Endothelial cell of umbilical vein (primary cell): Measurements from ENCODE around the gene NOX5. TPM values are rescaled to one million over a fixed set of nuclear protein-coding genes. Genes with fewer than 3 reads are reported as not detected.

Experiments
- BruUV-seq: library from RNA; stranded (reverse); fragments of 400-500 nt; replicated peaks from 2 replicates; lab custom pipeline; 2021; lab: Mats Ljungman, UMichigan
- CTCF ChIA-PET: fragments of 300-600, 350-600 bp; sonication (Branson Sonifier 250); formaldehyde crosslinking; loops from one replicate; lab custom pipeline; 2021; ENCODE audit warnings: antibody characterized with exemption, inconsistent platforms; lab: Charles Lee
- POLR2A ChIA-PET: fragments of 300-600, 350-600 bp; sonication (Branson Sonifier 250); formaldehyde crosslinking; loops from one replicate; lab custom pipeline; 2021; ENCODE audit warnings: antibody characterized with exemption, inconsistent platforms; lab: Charles Lee
- DNase-seq: peaks from one replicate; pipeline ENCODE4 v3.0.0-alpha.2; 2011; ENCODE audit warnings: low read depth, low spot score
- FAIRE-seq: peaks from 2 replicates; lab custom pipeline; 2011; peaks lifted over from hg19 to GRCh38; lab: Jason Lieb, UNC
- H2AFZ ChIP-seq: 2 replicates; pipeline ENCODE4 v1.6.0; 2012; ENCODE audit warnings: low read depth, low read length, control low read depth, inconsistent platforms
- H3K27ac ChIP-seq: 2 replicates; pipeline ENCODE4 v1.5.1; 2011; ENCODE audit warnings: low read depth, mild to moderate bottlenecking, control low read depth, low read length, moderate library complexity; ENCODE audit not compliant: insufficient read depth
- H3K27me3 ChIP-seq, 2 experiments: 2 replicates each; pipeline versions ENCODE4 v1.6.0 to v1.6.1; 2011; ENCODE audit warnings: low read length in 2 of 2, mixed read lengths in 1 of 2; ENCODE audit not compliant: control insufficient read depth in 2 of 2, insufficient read depth in 2 of 2
- H3K36me3 ChIP-seq, 2 experiments: 2 replicates in 1 of 2; 3 replicates in 1 of 2; pipeline ENCODE4 v1.5.1; 2011; ENCODE audit warnings: low read length in 2 of 2, mild to moderate bottlenecking in 1 of 2, moderate library complexity in 1 of 2; ENCODE audit not compliant: control insufficient read depth in 2 of 2, insufficient read depth in 2 of 2; ENCODE audit errors: extremely low read depth in 1 of 2
- H3K4me1 ChIP-seq: 3 replicates; pipeline ENCODE4 v1.5.1; 2011; ENCODE audit warnings: mild to moderate bottlenecking, low read length; ENCODE audit not compliant: control insufficient read depth, insufficient read depth; ENCODE audit errors: extremely low read depth
- H3K4me2 ChIP-seq: 2 replicates; pipeline ENCODE4 v1.6.1; 2011; ENCODE audit warnings: low read length, control low read depth, mixed read lengths; ENCODE audit not compliant: insufficient read depth
- H3K4me3 ChIP-seq, 3 experiments: fragments of 200-600 bp in 1 of 3; sonication (generic), shearing (Covaris generic) in 1 of 3; replicated peaks in 1 of 3; 2 replicates each; pipeline ENCODE4 v1.5.1; 2011 to 2016; ENCODE audit warnings: control low read depth in 3 of 3, low read length in 3 of 3, mild to moderate bottlenecking in 2 of 3, inconsistent platforms in 1 of 3, low read depth in 1 of 3, moderate library complexity in 1 of 3; ENCODE audit not compliant: insufficient read depth in 1 of 3
- H3K79me2 ChIP-seq: 2 replicates; pipeline ENCODE4 v1.6.0; 2012; ENCODE audit warnings: low read length, inconsistent platforms; ENCODE audit not compliant: control insufficient read depth, insufficient read depth
- H3K9ac ChIP-seq: replicated peaks from 2 replicates; pipeline ENCODE3; 2011; ENCODE audit warnings: low read length, control low read depth; ENCODE audit not compliant: insufficient read depth; ENCODE audit errors: extremely low read depth
- H3K9me1 ChIP-seq: replicated peaks from 3 replicates; pipeline ENCODE4 v1.6.0; 2011; ENCODE audit warnings: mild to moderate bottlenecking, low read length; ENCODE audit not compliant: control insufficient read depth, insufficient read depth; ENCODE audit errors: extremely low read depth
- H3K9me3 ChIP-seq: replicated peaks from 2 replicates; pipeline ENCODE4 v1.5.1; 2012; ENCODE audit warnings: low read length, inconsistent platforms; ENCODE audit not compliant: control insufficient read depth, insufficient read depth
- H4K20me1 ChIP-seq: replicated peaks from 2 replicates; pipeline ENCODE3; 2011; ENCODE audit warnings: mild to moderate bottlenecking, low read length; ENCODE audit not compliant: control insufficient read depth, insufficient read depth; ENCODE audit errors: extremely low read depth
- CTCF ChIP-seq, 2 donors: IDR thresholded peaks; 1 replicate in 1 of 2; 2 replicates in 1 of 2; pipeline ENCODE4 v1.5.1; 2011; ENCODE audit warnings: low read length in 2 of 2, mild to moderate bottlenecking in 2 of 2, moderate library complexity in 2 of 2, control low read depth in 1 of 2, inconsistent platforms in 1 of 2, low read depth in 1 of 2; ENCODE audit not compliant: insufficient read depth in 1 of 2; ENCODE audit errors: extremely low read depth in 1 of 2
- EZH2 ChIP-seq: IDR thresholded peaks from 2 replicates; pipeline ENCODE4 v1.6.1; 2012; ENCODE audit warnings: borderline replicate concordance, low read depth, mild to moderate bottlenecking, moderate library complexity, low read length, inconsistent platforms; ENCODE audit not compliant: severe bottlenecking
- FOS ChIP-seq: IDR thresholded peaks from 2 replicates; pipeline ENCODE4 v1.6.1; 2011; ENCODE audit warnings: mild to moderate bottlenecking, low read length, moderate library complexity, borderline replicate concordance; ENCODE audit not compliant: insufficient read depth
- GATA2 ChIP-seq: IDR thresholded peaks from 2 replicates; pipeline ENCODE4 v1.7.0; 2011; ENCODE audit warnings: low read depth, mild to moderate bottlenecking, moderate library complexity, mixed read lengths, low read length; ENCODE audit not compliant: insufficient read length, insufficient read depth
- JUN ChIP-seq: IDR thresholded peaks from 2 replicates; pipeline ENCODE4 v1.6.1; 2011; ENCODE audit warnings: borderline replicate concordance, low read depth; ENCODE audit not compliant: insufficient read length, insufficient read depth
- MAX ChIP-seq: IDR thresholded peaks from 2 replicates; pipeline ENCODE4 v1.6.1; 2011; ENCODE audit not compliant: insufficient read depth, insufficient read length
- MYC ChIP-seq: IDR thresholded peaks from one replicate; pipeline ENCODE4 v1.6.1; 2011; ENCODE audit warnings: mild to moderate bottlenecking, low read depth, low read length
- POLR2A ChIP-seq: IDR thresholded peaks from 2 replicates; pipeline ENCODE4 v1.6.1; 2012; ENCODE audit warnings: low read depth, mild to moderate bottlenecking, control low read depth, low read length
- POLR2AphosphoS5 ChIP-seq: IDR thresholded peaks from 2 replicates; pipeline ENCODE4 v1.6.1; 2012; ENCODE audit warnings: low read depth, mild to moderate bottlenecking, control low read depth, low read length, moderate library complexity; ENCODE audit not compliant: insufficient read depth
- dilution Hi-C: fragments of 300-500 bp; cut with MboI; formaldehyde crosslinking; loops from one replicate; pipeline ENCODE4 v1.15.0; 2019; ENCODE audit warnings: low sequenced_read_pairs; ENCODE audit not compliant: extremely low pct_ligation_motif_present
- intact Hi-C: fragments of 100-400 bp; cut with micrococcal nuclease; formaldehyde crosslinking; loops from one replicate; pipeline ENCODE4 v1.10.0; 2022
- polyA plus RNA-seq, 4 experiments: library from polyadenylated mRNA; depleted of rRNA in 3 of 4; stranded (reverse) in 3 of 4; unstranded in 1 of 4; fragments of >200 nt; gene quantifications; 2 replicates each; pipeline versions ENCODE4 v1.2.1 to v1.2.3, GENCODE V29; 2011 to 2012; ENCODE audit warnings: missing spikeins in 1 of 4
- total RNA-seq: library from RNA; stranded (reverse); gene quantifications from 2 replicates; pipeline ENCODE4 v1.2.3, GENCODE V29; 2021

NOX5 gene
- total and polyA plus RNA-seq, 2 donors (not counting 3 experiments of a cell fraction or from before 2014, with no cell fraction given) = 0.08 TPM; not detected in 1

- Histone ChIP-seq H3K27me3 (peaks cover 0 to 2% of the 10 kb centered on the region in 2 experiments), H3K9ac (no peak overlapping the region), H3K9me1 (no peaks in the 10 kb centered on the region), H3K27ac (no peak overlapping the region), H3K4me1 (no peaks in the 10 kb centered on the region), H3K4me2 (no peak overlapping the region), H3K9me3 (no peaks in the 10 kb centered on the region), H2AFZ (no peak overlapping the region), H4K20me1 (no peaks in the 10 kb centered on the region), H3K4me3 (no peak overlapping the region), H3K79me2 (no peaks in the 10 kb centered on the region), H3K36me3 (no peaks in the 10 kb centered on the region)
- CTCF ChIA-PET = no interaction called here
- DNase-seq (no peak), FAIRE-seq (no peak)
- intact Hi-C loops (no loop called here), dilution Hi-C loops (no loop called here)
- TF ChIP-seq MAX = no peak
- no peak for TF ChIP-seq GATA2
- TF ChIP-seq FOS = no peak
- BruUV-seq = no TSS peak
- POLR2A ChIA-PET = no interaction called here
Observed at GRCh38 chr15:68994981-68995761, 19.3 kb upstream of the NOX5 start.

- ChIA-PET CTCF (interaction anchor here (0.8 to 1.3 kb wide), 3 partner anchors 14 to 72 kb away, joined by 3 to 6 read pairs (median 3); no protein-coding TSS in a partner anchor), POLR2A (interaction anchor here (0.7 kb wide), 1 partner anchor 30 kb away, joined by 4 read pairs; no protein-coding TSS in a partner anchor)
- intact Hi-C loops (no loop called here), dilution Hi-C loops (no loop called here)
- no peaks in the 10 kb centered on the region for H3K9me3 ChIP-seq
- no peaks in the 10 kb centered on the region for H3K4me1 ChIP-seq
- H3K27ac ChIP-seq = no peak overlapping the region
- H3K9ac ChIP-seq = no peak overlapping the region
- H3K79me2 ChIP-seq = no peaks in the 10 kb centered on the region
- no peak overlapping the region for H2AFZ ChIP-seq
- no peak overlapping the region for H3K4me2 ChIP-seq
- no peak overlapping the region for H3K4me3 ChIP-seq
- FAIRE-seq (no peak), DNase-seq (no peak)
- BruUV-seq = no TSS peak
- no peaks in the 10 kb centered on the region for H3K9me1 ChIP-seq
- no peaks in the 10 kb centered on the region for H3K36me3 ChIP-seq
- TF ChIP-seq FOS = no peak
- no peak for TF ChIP-seq GATA2
- no peak for TF ChIP-seq MAX
- TF ChIP-seq EZH2 = no peak
- no peak for TF ChIP-seq POLR2A
- no peak for TF ChIP-seq CTCF (IDR thresholded peaks at IDR 0.05; ENCODE audit: extremely low read depth in 1 of 2, insufficient read depth in 1 of 2, low read depth in 1 of 2, low read length in 2 of 2)
- TF ChIP-seq POLR2AphosphoS5 = no peak
- TF ChIP-seq JUN = no peak
- TF ChIP-seq MYC = no peak
- H4K20me1 ChIP-seq = no peaks in the 10 kb centered on the region
- peaks cover 0 to 5% of the 10 kb centered on the region in 2 experiments for H3K27me3 ChIP-seq
Observed at GRCh38 chr15:68997050-68997449, 17.4 kb upstream of the NOX5 start.
